ENCODE data around the gene DYSF.

DYSF gene

GRCh38 chr2:71605173-71605641 lies 151.8 kb downstream of the DYSF start:
- in situ Hi-C loops (cut with MboI; ENCODE audit: low pct_unique_long_range_greater_than_20kb, low sequenced_read_pairs, unreplicated experiment) = no loop called here
- TF ChIP-seq CTCF (IDR thresholded peaks at IDR 0.05; ENCODE audit: extremely low read depth, insufficient read depth, missing control alignments) = no peak
- DNase-seq (ENCODE audit: low spot score) = no peak

GRCh38 chr2:71605781-71606241 lies 152.4 kb downstream of the DYSF start:
- in situ Hi-C loops (cut with MboI; ENCODE audit: low pct_unique_long_range_greater_than_20kb, low sequenced_read_pairs, unreplicated experiment) = no loop called here
- DNase-seq (ENCODE audit: low spot score) = no peak
- no peak for TF ChIP-seq CTCF (IDR thresholded peaks at IDR 0.05; ENCODE audit: extremely low read depth, insufficient read depth, missing control alignments)

GRCh38 chr2:71606244-71606643 lies 152.9 kb downstream of the DYSF start:
- no peak for TF ChIP-seq CTCF (IDR thresholded peaks at IDR 0.05; ENCODE audit: extremely low read depth, insufficient read depth, missing control alignments)
- in situ Hi-C loops (cut with MboI; ENCODE audit: low pct_unique_long_range_greater_than_20kb, low sequenced_read_pairs, unreplicated experiment) = no loop called here
- DNase-seq (ENCODE audit: low spot score) = no peak

- DNase-seq (ENCODE audit: low spot score) = no peak
- in situ Hi-C loops (cut with MboI; ENCODE audit: low pct_unique_long_range_greater_than_20kb, low sequenced_read_pairs, unreplicated experiment) = no loop called here
- no peak for TF ChIP-seq CTCF (IDR thresholded peaks at IDR 0.05; ENCODE audit: extremely low read depth, insufficient read depth, missing control alignments)
Observed at GRCh38 chr2:71607151-71607889, 154.0 kb downstream of the DYSF start.

GRCh38 chr2:71608034-71608433 lies 154.7 kb downstream of the DYSF start:
- DNase-seq (ENCODE audit: low spot score) = no peak
- no peak for TF ChIP-seq CTCF (IDR thresholded peaks at IDR 0.05; ENCODE audit: extremely low read depth, insufficient read depth, missing control alignments)
- in situ Hi-C loops (cut with MboI; ENCODE audit: low pct_unique_long_range_greater_than_20kb, low sequenced_read_pairs, unreplicated experiment) = no loop called here

GRCh38 chr2:71608441-71608840 lies 155.1 kb downstream of the DYSF start:
- in situ Hi-C loops (cut with MboI; ENCODE audit: low pct_unique_long_range_greater_than_20kb, low sequenced_read_pairs, unreplicated experiment) = no loop called here
- no peak for DNase-seq (ENCODE audit: low spot score)
- TF ChIP-seq CTCF (IDR thresholded peaks at IDR 0.05; ENCODE audit: extremely low read depth, insufficient read depth, missing control alignments) = no peak

Measured in GM13977 (cell line).